ENCODE data around the gene KANSL2. TPM values are rescaled to one million over a fixed set of nuclear protein-coding genes. Genes with fewer than 3 reads are reported as not detected.

The KANSL2 gene
- total and polyA plus RNA-seq, 2 of the 13 experiments (the other 11 are each of a cell fraction or from before 2014, with no cell fraction given) = 24.1 to 41.3 TPM

- POLR2A ChIA-PET = no interaction called here
- no peak for FAIRE-seq
Measured at GRCh38 chr12:48683534-48683933, 1.5 kb upstream of the KANSL2 start.

More at GRCh38 chr12:48683534-48683933, 1.5 kb upstream of the KANSL2 start:
- no peaks in the 10 kb centered on the region for H3K9me3 ChIP-seq (ENCODE audit: low read length)
- TF ChIP-seq PAX8 (CRISPR knock-in tag; IDR thresholded peaks at IDR 0.05; ENCODE audit: borderline replicate concordance) (no peak), ZNF790 (CRISPR knock-in tag; IDR thresholded peaks at IDR 0.05; ENCODE audit: borderline replicate concordance) (no peak), SRSF1 (optimal IDR thresholded peaks at IDR 0.05; ENCODE audit: low read depth, low read length) (no peak), ZBTB26 (CRISPR knock-in tag; IDR thresholded peaks at IDR 0.05; ENCODE audit: borderline replicate concordance) (no peak), THAP8 (CRISPR knock-in tag; IDR thresholded peaks at IDR 0.05; ENCODE audit: borderline replicate concordance) (no peak), ZSCAN22 (CRISPR knock-in tag; IDR thresholded peaks at IDR 0.05) (no peak), HNF4A (CRISPR knock-in tag; IDR thresholded peaks at IDR 0.05) (no peak), MEIS1 (CRISPR knock-in tag; IDR thresholded peaks at IDR 0.05; ENCODE audit: borderline replicate concordance) (no peak), GZF1 (CRISPR knock-in tag; IDR thresholded peaks at IDR 0.05) (no peak), ZC3H13 (CRISPR knock-in tag; IDR thresholded peaks at IDR 0.05) (no peak), ZBTB3 (CRISPR knock-in tag; IDR thresholded peaks at IDR 0.05; ENCODE audit: borderline replicate concordance, low read depth) (no peak), ZNF124 (CRISPR knock-in tag; IDR thresholded peaks at IDR 0.05) (no peak), ASH2L (IDR thresholded peaks at IDR 0.05; ENCODE audit: insufficient read length, low read depth, low read length) (no peak), PAWR (CRISPR knock-in tag; IDR thresholded peaks at IDR 0.05; ENCODE audit: borderline replicate concordance) (no peak), PITX1 (CRISPR knock-in tag; IDR thresholded peaks at IDR 0.05) (no peak)
- no peak overlapping the region for H2AFZ ChIP-seq (ENCODE audit: low read length)
- no peak overlapping the region for H3K4me2 ChIP-seq (ENCODE audit: low read depth, low read length)
- H3K9ac ChIP-seq (ENCODE audit: insufficient read depth, low read depth, low read length) = no peak overlapping the region
- in situ Hi-C loops (cut with HindIII; ENCODE audit: extremely low pct_ligation_motif_present, low pct_unique_long_range_greater_than_20kb) (no loop called here), intact Hi-C loops (cut with micrococcal nuclease; ENCODE audit: unreplicated experiment) (no loop called here)
- BruUV-seq (replicated peaks) = no TSS peak
- H3K27me3 ChIP-seq (ENCODE audit: control insufficient read depth in 1 of 2, insufficient read depth in 2 of 2, low read length in 2 of 2) = no peaks in the 10 kb centered on the region; a peak in 1 of 5 replicates
- no peak overlapping the region for H3K4me3 ChIP-seq (replicated peaks in 1 of 3; ENCODE audit: insufficient read depth in 1 of 3, low read depth in 2 of 3, low read length in 3 of 3)
- H3K4me1 ChIP-seq (ENCODE audit: insufficient read depth, low read length) = peaks cover 29% of the 10 kb centered on the region
- CTCF ChIA-PET (ENCODE audit: low intra/inter-chr PET ratio, low total read pairs) = no interaction called here
- WGBS (ENCODE audit: low lambda C conversion rate) = 66% methylated on average over 4 of the region's 4 CpGs
- H4K20me1 ChIP-seq (ENCODE audit: insufficient read depth, low read length) = peaks cover 8% of the 10 kb centered on the region; the same call in 1 of the 2 replicates
- H3K36me3 ChIP-seq (replicated peaks in 1 of 2; ENCODE audit: control insufficient read depth in 1 of 2, insufficient read depth in 2 of 2, low read length in 2 of 2) = peaks cover 0 to 16% of the 10 kb centered on the region in 2 experiments; a peak in 1 of 5 replicates
- H3K27ac ChIP-seq (ENCODE audit: extremely low read length, insufficient read depth, low read length) = no peak overlapping the region
- ATAC-seq (no peak), DNase-seq (ENCODE audit: low spot score) (no peak)
- H3K79me2 ChIP-seq (ENCODE audit: insufficient read depth, low read length) = peaks cover 35% of the 10 kb centered on the region
